Left lung (tissue), 10 donors: ENCODE results near the gene MALT1. TPM values are rescaled to one million over a fixed set of nuclear protein-coding genes. Genes with fewer than 3 reads are reported as not detected.

ENCODE experiments used
- ATAC-seq: fragments of 200-7000 bp; cut with Tn5 transposase; one replicate; pipeline ENCODE4 v1.9.1; 2020; ENCODE audit warnings: moderate library complexity
- DNase-seq, 4 donors: peaks; one replicate each; pipeline ENCODE4 v3.0.0-alpha.2; 2013 to 2020
- H3K27ac ChIP-seq, 2 donors: fragments of 200-600 bp; sonication (generic) in 1 of 2; one replicate each; pipeline versions ENCODE4 v1.5.0 to v1.8.0; 2020 to 2021
- H3K27me3 ChIP-seq, 2 donors: fragments of 200-600 bp; sonication (generic) in 1 of 2; one replicate each; pipeline versions ENCODE4 v1.5.0 to v1.8.0; 2020 to 2021
- H3K36me3 ChIP-seq, 2 donors: fragments of 200-600 bp; sonication (generic) in 1 of 2; one replicate each; pipeline versions ENCODE4 v1.5.0 to v1.8.0; 2020 to 2021
- H3K4me1 ChIP-seq, 2 donors: fragments of 200-600 bp; one replicate each; pipeline ENCODE4 v1.8.0; 2021
- H3K4me3 ChIP-seq, 2 donors: fragments of 200-600 bp; sonication (generic) in 1 of 2; one replicate each; pipeline versions ENCODE4 v1.5.0 to v1.8.0; 2020 to 2021; ENCODE audit warnings: mild to moderate bottlenecking in 1 of 2
- H3K9me3 ChIP-seq, 2 donors: fragments of 200-600 bp; sonication (generic) in 1 of 2; one replicate each; pipeline versions ENCODE4 v1.5.0 to v1.8.0; 2020 to 2021
- CTCF ChIP-seq, 2 donors: fragments of 200-600 bp; sonication (generic) in 1 of 2; IDR thresholded peaks; one replicate each; pipeline versions ENCODE4 v1.5.0 to v1.8.0; 2021; ENCODE audit warnings: antibody characterized with exemption in 2 of 2
- intact Hi-C, 2 donors: fragments of 100-400 bp; cut with DNase I; formaldehyde crosslinking; loops; one replicate each; pipeline versions ENCODE4 v1.11.2 to v1.14.2; 2022
- polyA plus RNA-seq, 6 donors: library from polyadenylated mRNA; unstranded; fragments of 120-200 nt; gene quantifications; one replicate each; pipeline ENCODE4 v1.2.1, GENCODE V29; 2013; ENCODE audit not compliant: insufficient read length in 6 of 6
- total RNA-seq, 2 donors: library from RNA; stranded (reverse); fragmentation: NEBNext Ultra II Directional; extraction: Animal tissue kit (Norgen Biotek cat#: 25700); gene quantifications; one replicate each; pipeline ENCODE4 v1.2.1, GENCODE V29; 2021
- donor health status: DM: no; HTN: yes; CAD: no.
- donor health status: DM: no; HTN: no; CAD: no.

MALT1 gene
- total and polyA plus RNA-seq, 8 donors, result 17.1 to 31.4 (median 22.8) TPM

GRCh38 chr18:58631301-58631700 is 40.0 kb upstream of the MALT1 start:
- intact Hi-C loops, result no loop called here

GRCh38 chr18:58632552-58632951 is 38.7 kb upstream of the MALT1 start:
- no peak for TF ChIP-seq CTCF (IDR thresholded peaks at IDR 0.05)
- H3K27me3 ChIP-seq, result no peaks in the 10 kb centered on the region
- ATAC-seq (no peak), DNase-seq (no peak)
- no peak overlapping the region for H3K4me3 ChIP-seq
- no peaks in the 10 kb centered on the region for H3K4me1 ChIP-seq
- no peak overlapping the region for H3K27ac ChIP-seq
- intact Hi-C loops, result no loop called here
- H3K36me3 ChIP-seq, result no peaks in the 10 kb centered on the region
- no peaks in the 10 kb centered on the region for H3K9me3 ChIP-seq

More at GRCh38 chr18:58631301-58631700, 40.0 kb upstream of the MALT1 start:
- no peak for ATAC-seq
- Histone ChIP-seq H3K4me1 (no peaks in the 10 kb centered on the region), H3K4me3 (no peak overlapping the region), H3K36me3 (no peaks in the 10 kb centered on the region), H3K27ac (no peak overlapping the region), H3K27me3 (no peaks in the 10 kb centered on the region), H3K9me3 (no peaks in the 10 kb centered on the region)
- TF ChIP-seq CTCF (IDR thresholded peaks at IDR 0.05), result no peak
- no peak for DNase-seq

- no peaks in the 10 kb centered on the region for H3K4me1 ChIP-seq
- no peaks in the 10 kb centered on the region for H3K27me3 ChIP-seq
- H3K36me3 ChIP-seq, result no peaks in the 10 kb centered on the region
- no peaks in the 10 kb centered on the region for H3K9me3 ChIP-seq
- ATAC-seq, result no peak
- no peak overlapping the region for H3K4me3 ChIP-seq
- DNase-seq, result no peak
- intact Hi-C loops, result no loop called here
- no peak for TF ChIP-seq CTCF (IDR thresholded peaks at IDR 0.05)
- H3K27ac ChIP-seq, result no peak overlapping the region
Measured at GRCh38 chr18:58633874-58634273, 37.4 kb upstream of the MALT1 start.

- Histone ChIP-seq H3K36me3 (no peaks in the 10 kb centered on the region), H3K4me1 (no peaks in the 10 kb centered on the region), H3K27ac (no peak overlapping the region), H3K27me3 (no peaks in the 10 kb centered on the region), H3K4me3 (no peak overlapping the region), H3K9me3 (no peaks in the 10 kb centered on the region)
- ATAC-seq (peak; percentile 29), DNase-seq (no peak)
- TF ChIP-seq CTCF (IDR thresholded peaks at IDR 0.05), result no peak
- intact Hi-C loops, result no loop called here
Measured at GRCh38 chr18:58635891-58636290, 35.4 kb upstream of the MALT1 start.

GRCh38 chr18:58637197-58637596 is 34.1 kb upstream of the MALT1 start:
- Histone ChIP-seq H3K4me3 (no peak overlapping the region), H3K4me1 (no peaks in the 10 kb centered on the region), H3K27ac (no peak overlapping the region), H3K36me3 (no peaks in the 10 kb centered on the region), H3K27me3 (no peaks in the 10 kb centered on the region), H3K9me3 (no peaks in the 10 kb centered on the region)
- TF ChIP-seq CTCF (IDR thresholded peaks at IDR 0.05), result no peak
- DNase-seq (no peak), ATAC-seq (no peak)
- intact Hi-C loops, result no loop called here
